Neural progenitor cell (in vitro differentiated cells): ENCODE data around the gene RTKN. TPM values are rescaled to one million over a fixed set of nuclear protein-coding genes. Genes with fewer than 3 reads are reported as not detected.
"Not testable (repeated sequence)": the region's sequence is repeated elsewhere in the genome, so short reads cannot be mapped to it uniquely, and the experiment has no call there.

Experiments
- DNase-seq: peaks from one replicate; pipeline ENCODE4 v3.0.0-alpha.2; 2016; ENCODE audit warnings: low spot score
- H2AFZ ChIP-seq: fragments of 200-600 bp; sonication (generic); replicated peaks from 2 replicates; pipeline ENCODE4 v1.6.1; 2016; ENCODE audit warnings: antibody characterized with exemption
- H3F3A ChIP-seq: fragments of 200-600 bp; sonication (generic); 2 replicates; pipeline ENCODE4 v1.6.1; 2016; ENCODE audit warnings: antibody characterized with exemption, low read depth
- H3K27ac ChIP-seq: fragments of 200-600 bp; sonication (generic); 2 replicates; pipeline ENCODE4 v1.5.1; 2016; ENCODE audit warnings: mild to moderate bottlenecking
- H3K27me3 ChIP-seq: fragments of 200-600 bp; sonication (generic); 2 replicates; pipeline ENCODE4 v1.6.1; 2016; ENCODE audit warnings: mild to moderate bottlenecking, moderate library complexity
- H3K36me3 ChIP-seq: fragments of 200-600 bp; sonication (generic); 2 replicates; pipeline ENCODE4 v1.5.1; 2016
- H3K4me1 ChIP-seq: fragments of 200-600 bp; sonication (generic); 2 replicates; pipeline ENCODE4 v1.6.1; 2016; ENCODE audit warnings: mixed run types
- H3K4me2 ChIP-seq: fragments of 200-600 bp; sonication (generic); 2 replicates; pipeline ENCODE4 v1.6.1; 2016
- H3K4me3 ChIP-seq: fragments of 200-600 bp; sonication (generic); 2 replicates; pipeline ENCODE4 v1.5.1; 2016
- H3K79me2 ChIP-seq: fragments of 200-600 bp; sonication (generic); 2 replicates; pipeline ENCODE4 v1.6.1; 2016; ENCODE audit warnings: low read depth
- H3K9ac ChIP-seq: fragments of 200-600 bp; sonication (generic); 2 replicates; pipeline ENCODE4 v1.6.1; 2016
- H3K9me3 ChIP-seq: fragments of 200-600 bp; sonication (generic); 2 replicates; pipeline ENCODE4 v1.5.1; 2016; ENCODE audit warnings: low read depth
- H4K20me1 ChIP-seq: fragments of 200-600 bp; sonication (generic); 2 replicates; pipeline ENCODE4 v1.6.1; 2016; ENCODE audit warnings: low read depth
- H3K27ac Mint-ChIP-seq: 3 replicates; pipeline ENCODE4 v1.8.0; 2021; ENCODE audit warnings: mixed read lengths
- H3K27me3 Mint-ChIP-seq: 2 replicates; pipeline ENCODE4 v1.8.0; 2022; ENCODE audit warnings: low read depth, mild to moderate bottlenecking, inconsistent platforms, moderate library complexity, mixed read lengths; ENCODE audit not compliant: insufficient read depth
- H3K36me3 Mint-ChIP-seq: 3 replicates; pipeline ENCODE4 v1.8.0; 2021; ENCODE audit warnings: mixed read lengths
- H3K4me1 Mint-ChIP-seq: 3 replicates; pipeline ENCODE4 v1.8.0; 2021; ENCODE audit warnings: mixed read lengths
- H3K4me3 Mint-ChIP-seq: 3 replicates; pipeline ENCODE4 v1.8.0; 2021; ENCODE audit warnings: mild to moderate bottlenecking, moderate library complexity, mixed read lengths
- H3K9me3 Mint-ChIP-seq: 3 replicates; pipeline ENCODE4 v1.8.0; 2020; ENCODE audit warnings: mixed read lengths
- EZH2 ChIP-seq: fragments of 200-600 bp; sonication (generic); IDR thresholded peaks from 2 replicates; pipeline ENCODE4 v1.6.1; 2017; ENCODE audit warnings: antibody characterized with exemption, mild to moderate bottlenecking, moderate library complexity
- EZH2phosphoT487 ChIP-seq: fragments of 200-600 bp; sonication (generic); IDR thresholded peaks from 2 replicates; pipeline ENCODE4 v1.6.1; 2017; ENCODE audit warnings: antibody characterized with exemption
- total RNA-seq: library from RNA; depleted of rRNA; stranded (reverse); fragments of >200 nt; gene quantifications from 2 replicates; pipeline ENCODE4 v1.2.3, GENCODE V29; 2015; ENCODE audit warnings: low replicate concordance
- TF ChIP-seq, protein P1 (sequence below): fragments of 200-600 bp; sonication (generic); IDR thresholded peaks from 2 replicates; pipeline ENCODE4 v1.5.1; 2017; ENCODE audit warnings: antibody characterized with exemption, mild to moderate bottlenecking

Gene RTKN
- total RNA-seq, 1 donor from 2014 or later = 11.4 TPM

DNA sequence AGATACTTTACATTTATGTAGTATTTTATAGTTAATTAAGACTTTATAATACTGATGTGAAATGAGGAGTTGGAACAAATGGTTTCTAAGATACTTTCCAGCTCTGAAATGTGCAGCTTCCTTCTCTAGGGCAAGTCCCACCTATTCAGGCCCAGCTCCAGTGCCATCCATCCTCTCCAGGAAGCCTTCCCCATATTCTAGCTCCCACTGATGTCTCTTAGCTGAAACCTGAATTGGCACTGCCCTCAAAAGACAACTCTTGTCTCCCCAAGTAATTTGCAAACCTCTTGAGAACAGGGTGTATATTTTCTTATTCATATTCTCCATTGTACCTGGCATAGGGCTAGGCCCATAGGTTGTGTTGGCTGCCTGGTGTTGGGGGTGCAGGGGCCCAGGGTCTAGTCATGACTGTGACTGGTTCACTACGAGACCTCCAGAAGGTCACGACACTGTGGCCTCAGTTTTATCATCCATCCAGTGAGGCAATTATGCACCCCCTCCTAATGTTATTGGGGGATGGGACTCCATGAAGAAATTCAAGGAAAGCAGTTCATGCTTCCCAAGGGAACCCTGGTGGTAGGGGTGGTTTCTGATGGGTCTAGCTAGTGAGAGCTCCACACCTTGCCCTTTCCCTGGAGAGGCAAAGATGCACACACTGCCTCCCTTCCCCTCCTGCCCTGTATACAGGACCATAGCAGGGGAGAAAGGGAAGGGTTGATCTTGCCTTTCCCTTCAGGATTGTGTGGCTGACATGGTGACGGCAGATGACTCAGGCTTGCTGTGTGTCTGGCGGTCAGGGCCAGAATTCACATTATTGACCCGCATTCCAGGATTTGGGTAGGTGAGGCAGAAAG is 17.4 kb downstream of the RTKN start:
- Histone ChIP-seq H3K4me1 (no peaks in the 10 kb centered on the region), H3K79me2 (peaks cover 16% of the 10 kb centered on the region), H3K36me3 (no peaks in the 10 kb centered on the region), H3K27me3 (peaks cover 7% of the 10 kb centered on the region), H3K27ac (no peak overlapping the region), H3K9ac (no peak overlapping the region), H3K4me3 (no peak overlapping the region), H3K9me3 (no peaks in the 10 kb centered on the region), H3K4me2 (no peak overlapping the region), H4K20me1 (peaks cover 24% of the 10 kb centered on the region), H3F3A (peaks cover 37% of the 10 kb centered on the region), H2AFZ (no peak overlapping the region)
- peaks cover 15% of the 10 kb centered on the region for H3K27me3 Mint-ChIP-seq
- H3K36me3 Mint-ChIP-seq = peaks cover 32% of the 10 kb centered on the region
- no peak overlapping the region for H3K27ac Mint-ChIP-seq
- no peak for TF ChIP-seq EZH2
- TF ChIP-seq, protein P1, sequence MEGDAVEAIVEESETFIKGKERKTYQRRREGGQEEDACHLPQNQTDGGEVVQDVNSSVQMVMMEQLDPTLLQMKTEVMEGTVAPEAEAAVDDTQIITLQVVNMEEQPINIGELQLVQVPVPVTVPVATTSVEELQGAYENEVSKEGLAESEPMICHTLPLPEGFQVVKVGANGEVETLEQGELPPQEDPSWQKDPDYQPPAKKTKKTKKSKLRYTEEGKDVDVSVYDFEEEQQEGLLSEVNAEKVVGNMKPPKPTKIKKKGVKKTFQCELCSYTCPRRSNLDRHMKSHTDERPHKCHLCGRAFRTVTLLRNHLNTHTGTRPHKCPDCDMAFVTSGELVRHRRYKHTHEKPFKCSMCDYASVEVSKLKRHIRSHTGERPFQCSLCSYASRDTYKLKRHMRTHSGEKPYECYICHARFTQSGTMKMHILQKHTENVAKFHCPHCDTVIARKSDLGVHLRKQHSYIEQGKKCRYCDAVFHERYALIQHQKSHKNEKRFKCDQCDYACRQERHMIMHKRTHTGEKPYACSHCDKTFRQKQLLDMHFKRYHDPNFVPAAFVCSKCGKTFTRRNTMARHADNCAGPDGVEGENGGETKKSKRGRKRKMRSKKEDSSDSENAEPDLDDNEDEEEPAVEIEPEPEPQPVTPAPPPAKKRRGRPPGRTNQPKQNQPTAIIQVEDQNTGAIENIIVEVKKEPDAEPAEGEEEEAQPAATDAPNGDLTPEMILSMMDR = no peak
- no peak for TF ChIP-seq EZH2phosphoT487
- no peaks in the 10 kb centered on the region for H3K9me3 Mint-ChIP-seq
- H3K4me3 Mint-ChIP-seq = peak overlapping the region; percentile 66
- DNase-seq = no peak
- H3K4me1 Mint-ChIP-seq = peaks cover 28% of the 10 kb centered on the region

- Histone ChIP-seq H3K9me3 (no peaks in the 10 kb centered on the region), H3F3A (peaks cover 37% of the 10 kb centered on the region), H3K27me3 (peaks cover 7% of the 10 kb centered on the region), H3K9ac (no peak overlapping the region), H3K27ac (no peak overlapping the region), H2AFZ (no peak overlapping the region), H3K4me1 (no peaks in the 10 kb centered on the region), H4K20me1 (peaks cover 24% of the 10 kb centered on the region), H3K4me3 (no peak overlapping the region), H3K36me3 (no peaks in the 10 kb centered on the region), H3K79me2 (peaks cover 16% of the 10 kb centered on the region), H3K4me2 (peak overlapping the region; percentile 91)
- H3K4me1 Mint-ChIP-seq = peaks cover 28% of the 10 kb centered on the region
- no peak for DNase-seq
- no peak overlapping the region for H3K27ac Mint-ChIP-seq
- H3K27me3 Mint-ChIP-seq = peaks cover 15% of the 10 kb centered on the region
- H3K36me3 Mint-ChIP-seq = peaks cover 23% of the 10 kb centered on the region
- peak overlapping the region; percentile 99 for H3K4me3 Mint-ChIP-seq
- no peaks in the 10 kb centered on the region for H3K9me3 Mint-ChIP-seq
- TF ChIP-seq, protein P1 = no peak
- TF ChIP-seq EZH2phosphoT487 = no peak
- no peak for TF ChIP-seq EZH2
Measured at GRCh38 chr2:74423231-74424095, 18.3 kb downstream of the RTKN start.

- Mint-ChIP-seq H3K4me3 (peak within 1 kb of the TSS; percentile 99), H3K36me3 (peaks cover 16% of the 10 kb centered on the region), H3K27ac (peak within 1 kb of the TSS; percentile 86), H3K4me1 (peaks cover 30% of the 10 kb centered on the region), H3K9me3 (no peaks in the 10 kb centered on the region), H3K27me3 (peaks cover 16% of the 10 kb centered on the region)
- Histone ChIP-seq H3K4me1 (no peaks in the 10 kb centered on the region), H3K79me2 (peaks cover 16% of the 10 kb centered on the region), H3K4me3 (peak within 1 kb of the TSS; percentile 76), H3K27ac (no peak within 1 kb of the TSS), H3K4me2 (peak within 1 kb of the TSS; percentile 91), H3F3A (peaks cover 28% of the 10 kb centered on the region), H3K9ac (no peak within 1 kb of the TSS), H3K27me3 (peaks cover 7% of the 10 kb centered on the region), H4K20me1 (peaks cover 14% of the 10 kb centered on the region), H2AFZ (peak within 1 kb of the TSS; percentile 85), H3K36me3 (no peaks in the 10 kb centered on the region), H3K9me3 (no peaks in the 10 kb centered on the region)
- TF ChIP-seq, protein P1 = no peak
- no peak for TF ChIP-seq EZH2
- no peak for TF ChIP-seq EZH2phosphoT487
- DNase-seq = peak; percentile 97
Measured at GRCh38 chr2:74421221-74421870, 20.4 kb downstream of the RTKN start, which contains the start of the genes C2orf81 and WDR54. Gene C2orf81, minus strand, starts transcription at chr2:74421619. Its CDS starts 59 bp downstream, at chr2:74421560. Gene WDR54, plus strand, starts transcription at chr2:74421730. Its CDS starts 424 bp downstream, at chr2:74422154.

GRCh38 chr2:74420443-74421103 is 21.2 kb downstream of the RTKN start:
- H3K27me3 ChIP-seq, H3K9ac ChIP-seq, H4K20me1 ChIP-seq, H3K36me3 ChIP-seq, H3K9me3 Mint-ChIP-seq, DNase-seq, H3K9me3 ChIP-seq, H2AFZ ChIP-seq, H3K4me1 ChIP-seq, H3K27ac ChIP-seq: not testable (repeated sequence)
- Mint-ChIP-seq H3K36me3 (peaks cover 14% of the 10 kb centered on the region), H3K27me3 (peaks cover 16% of the 10 kb centered on the region), H3K27ac (peak overlapping the region; percentile 61), H3K4me1 (peaks cover 30% of the 10 kb centered on the region), H3K4me3 (peak overlapping the region; percentile 99)
- Histone ChIP-seq H3K79me2 (peaks cover 16% of the 10 kb centered on the region), H3K4me2 (peak overlapping the region; percentile 91), H3F3A (peaks cover 21% of the 10 kb centered on the region), H3K4me3 (peak overlapping the region; percentile 76)
